Heart left ventricle (tissue), 16 donors: ENCODE measurements around the gene TMEM266. TPM values are rescaled to one million over a fixed set of nuclear protein-coding genes. Genes with fewer than 3 reads are reported as not detected.

ENCODE experiments used
- ATAC-seq, 4 donors: fragments of 200-7000 bp; cut with Tn5 transposase; one replicate each; pipeline ENCODE4 v1.9.1; 2020 to 2022; ENCODE audit warnings: moderate library complexity in 4 of 4, mild to moderate bottlenecking in 3 of 4, moderate number of reproducible peaks in 1 of 4
- DNase-seq, 5 donors: peaks; one replicate each; pipeline ENCODE4 v3.0.0-alpha.2; 2020
- H3K27ac ChIP-seq, 12 donors: fragments of 200-600 bp; sonication (generic) in 4 of 12; one replicate each; pipeline versions ENCODE4 v1.5.0 to v1.8.0; 2016 to 2022; ENCODE audit warnings: mild to moderate bottlenecking in 2 of 12
- H3K27me3 ChIP-seq, 9 donors: fragments of 200-600 bp; sonication (generic) in 2 of 9; one replicate each; pipeline versions ENCODE4 v1.5.1 to v1.8.0; 2016 to 2022; ENCODE audit warnings: mild to moderate bottlenecking in 3 of 9
- H3K36me3 ChIP-seq, 9 donors: fragments of 200-600 bp; sonication (generic) in 2 of 9; one replicate each; pipeline versions ENCODE4 v1.5.0 to v1.8.0; 2018 to 2022; ENCODE audit warnings: mild to moderate bottlenecking in 2 of 9
- H3K4me1 ChIP-seq, 12 donors: fragments of 200-600 bp; sonication (generic) in 4 of 12; one replicate each; pipeline versions ENCODE4 v1.5.0 to v1.8.0; 2016 to 2022; ENCODE audit warnings: mild to moderate bottlenecking in 3 of 12
- H3K4me3 ChIP-seq, 12 donors: fragments of 200-600 bp; sonication (generic) in 4 of 12; one replicate each; pipeline versions ENCODE4 v1.5.0 to v1.8.0; 2017 to 2022; ENCODE audit warnings: mild to moderate bottlenecking in 9 of 12, moderate library complexity in 4 of 12
- H3K9me3 ChIP-seq, 12 donors: fragments of 200-600 bp; sonication (generic) in 4 of 12; one replicate each; pipeline versions ENCODE4 v1.5.0 to v1.8.0; 2016 to 2022; ENCODE audit warnings: mild to moderate bottlenecking in 1 of 12
- POLR2A ChIP-seq, 2 donors: fragments of 450-650 bp; IDR thresholded peaks; one replicate each; pipeline ENCODE4 v1.6.1; 2017; ENCODE audit warnings: antibody characterized with exemption in 2 of 2, mild to moderate bottlenecking in 2 of 2, moderate library complexity in 2 of 2
- WGBS, 4 donors: extraction: QIAGEN DNeasy Blood & Tissue Kit in 2 of 4; methylation state at CpG; one replicate each; pipeline versions ENCODE4 v1.1.5 to v1.1.7; 2013 to 2018; 5-methylcytosine and 5-hydroxymethylcytosine counted together
- intact Hi-C, 10 donors: fragments of 100-400 bp; cut with DNase I; formaldehyde crosslinking; loops; one replicate each; pipeline versions ENCODE4 v1.11.1 to v1.14.2; 2022
- polyA plus RNA-seq, 2 donors: library from polyadenylated mRNA; stranded (reverse); fragments of 200-250 nt; gene quantifications; one replicate each; pipeline ENCODE4 v1.2.3, GENCODE V29; 2013
- total RNA-seq, 9 donors: library from RNA; depleted of rRNA in 2 of 9; stranded (reverse); fragments of >200 nt in 2 of 9; fragmentation: NEBNext Ultra II Directional in 3 of 9; extraction: Animal tissue kit (Norgen Biotek cat#: 25700) in 3 of 9; gene quantifications; one replicate each; pipeline versions ENCODE4 v1.1.0 to v1.2.4, GENCODE V29; 2016 to 2023
- TF ChIP-seq, protein P1 (sequence below), 12 donors: fragments of 200-600 bp; sonication (generic) in 4 of 12; IDR thresholded peaks; one replicate each; pipeline versions ENCODE4 v1.5.0 to v1.8.0; 2018 to 2022; ENCODE audit warnings: antibody characterized with exemption in 12 of 12, mild to moderate bottlenecking in 5 of 12
- donor health status: ischemic (EF 13 %, LVEDD 7.1; RV severe dilation, severe dysfunction).
- donor health status: healthy with polysubstance abuse.
- donor health status: DM: no; HTN: yes; CAD: no.
- donor health status: DM: no; HTN: no; CAD: no.
- donor health status: ischemic (EF 25% LVEDD 6.9; RV normal size, moderate dysfunction).
- donor health status: ischemic (EF 25% LVEDD 5.7; RV mildly dilated, moderate dysfunction).
- donor health status: healthy.
- donor health status: DM: yes; HTN: yes; CAD: no.
- donor health status: ischemic (EF 35%, LVEDD 5.7; RV mildly dilated, moderate dysfunction).
- donor health status: nonischemic (EF 11% LVEDD 7.7; RV severe dilation, severe dysfunction).
- donor health status: DM: yes; HTN: yes; CAD: no.
- donor health status: PGD.
- donor health status: ischemic (EF 29% LVEDD 5.4; RV normal size, mild dysfunction).
- donor health status: nonischemic (EF 23%, LVEDD 6.1; RV moderate dilation, normal function).

TMEM266 gene
- total and polyA plus RNA-seq, 11 donors, result 0.03 to 0.38 (median 0.28) TPM; not detected in 6

DNA sequence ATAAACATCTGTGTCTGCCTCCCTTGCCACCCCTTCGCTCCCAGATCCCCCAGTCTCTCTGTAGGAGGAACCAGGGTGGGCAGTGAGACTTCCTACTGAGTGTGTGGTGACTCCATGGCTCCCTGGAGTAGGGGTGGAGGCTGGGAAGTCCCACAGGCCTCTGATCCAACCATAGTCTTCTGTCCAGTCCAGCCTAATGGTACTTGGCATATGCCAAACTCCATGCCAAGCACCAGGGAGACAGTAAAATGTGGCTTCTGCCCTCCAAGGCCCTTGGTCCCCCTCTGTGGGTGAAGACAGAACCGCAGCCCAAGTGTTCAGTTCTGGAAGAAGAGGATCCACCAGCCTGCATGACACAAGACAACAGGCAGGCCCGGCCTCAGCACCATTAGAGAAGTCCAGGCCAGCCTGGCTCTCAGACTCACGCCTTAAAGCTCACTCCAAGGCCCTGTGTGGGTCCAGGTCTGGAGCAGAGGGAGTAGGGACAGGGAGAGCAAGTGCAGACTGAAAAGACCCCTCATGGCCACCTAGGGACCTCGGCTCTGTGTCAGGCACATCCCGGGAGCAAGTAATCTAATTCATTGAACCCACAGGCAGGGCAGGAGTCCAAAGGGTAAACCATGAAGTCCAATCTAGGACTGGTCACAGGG is 138.8 kb downstream of the TMEM266 start:
- WGBS, 4 donors, result 96 to 100% (median 98%) methylated on average over 2 to 6 of the region's 6 CpGs
- no peak overlapping the region for H3K4me3 ChIP-seq
- H3K36me3 ChIP-seq, result no peaks in the 10 kb centered on the region
- intact Hi-C loops, result loop anchor here in 3 of 10 donors (10.0 kb wide), 2 partner anchors 116 to 666 kb away; partner anchors contain the start of gene ETFA (in 1 of the 3)
- peaks cover 3 to 38% (median 25%) of the 10 kb centered on the region in 12 donors for H3K4me1 ChIP-seq
- H3K27ac ChIP-seq, result peak overlapping the region in 9 of 12 donors; percentile 9 to 81 (median 52)
- no peaks in the 10 kb centered on the region for H3K27me3 ChIP-seq
- H3K9me3 ChIP-seq, result no peaks in the 10 kb centered on the region
- peak in 1 of 4 donors; percentile 1 for ATAC-seq
- DNase-seq, result peak in 1 of 5 donors; percentile 20
- TF ChIP-seq, protein P1, sequence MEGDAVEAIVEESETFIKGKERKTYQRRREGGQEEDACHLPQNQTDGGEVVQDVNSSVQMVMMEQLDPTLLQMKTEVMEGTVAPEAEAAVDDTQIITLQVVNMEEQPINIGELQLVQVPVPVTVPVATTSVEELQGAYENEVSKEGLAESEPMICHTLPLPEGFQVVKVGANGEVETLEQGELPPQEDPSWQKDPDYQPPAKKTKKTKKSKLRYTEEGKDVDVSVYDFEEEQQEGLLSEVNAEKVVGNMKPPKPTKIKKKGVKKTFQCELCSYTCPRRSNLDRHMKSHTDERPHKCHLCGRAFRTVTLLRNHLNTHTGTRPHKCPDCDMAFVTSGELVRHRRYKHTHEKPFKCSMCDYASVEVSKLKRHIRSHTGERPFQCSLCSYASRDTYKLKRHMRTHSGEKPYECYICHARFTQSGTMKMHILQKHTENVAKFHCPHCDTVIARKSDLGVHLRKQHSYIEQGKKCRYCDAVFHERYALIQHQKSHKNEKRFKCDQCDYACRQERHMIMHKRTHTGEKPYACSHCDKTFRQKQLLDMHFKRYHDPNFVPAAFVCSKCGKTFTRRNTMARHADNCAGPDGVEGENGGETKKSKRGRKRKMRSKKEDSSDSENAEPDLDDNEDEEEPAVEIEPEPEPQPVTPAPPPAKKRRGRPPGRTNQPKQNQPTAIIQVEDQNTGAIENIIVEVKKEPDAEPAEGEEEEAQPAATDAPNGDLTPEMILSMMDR (IDR thresholded peaks at IDR 0.05), result no peak

DNA sequence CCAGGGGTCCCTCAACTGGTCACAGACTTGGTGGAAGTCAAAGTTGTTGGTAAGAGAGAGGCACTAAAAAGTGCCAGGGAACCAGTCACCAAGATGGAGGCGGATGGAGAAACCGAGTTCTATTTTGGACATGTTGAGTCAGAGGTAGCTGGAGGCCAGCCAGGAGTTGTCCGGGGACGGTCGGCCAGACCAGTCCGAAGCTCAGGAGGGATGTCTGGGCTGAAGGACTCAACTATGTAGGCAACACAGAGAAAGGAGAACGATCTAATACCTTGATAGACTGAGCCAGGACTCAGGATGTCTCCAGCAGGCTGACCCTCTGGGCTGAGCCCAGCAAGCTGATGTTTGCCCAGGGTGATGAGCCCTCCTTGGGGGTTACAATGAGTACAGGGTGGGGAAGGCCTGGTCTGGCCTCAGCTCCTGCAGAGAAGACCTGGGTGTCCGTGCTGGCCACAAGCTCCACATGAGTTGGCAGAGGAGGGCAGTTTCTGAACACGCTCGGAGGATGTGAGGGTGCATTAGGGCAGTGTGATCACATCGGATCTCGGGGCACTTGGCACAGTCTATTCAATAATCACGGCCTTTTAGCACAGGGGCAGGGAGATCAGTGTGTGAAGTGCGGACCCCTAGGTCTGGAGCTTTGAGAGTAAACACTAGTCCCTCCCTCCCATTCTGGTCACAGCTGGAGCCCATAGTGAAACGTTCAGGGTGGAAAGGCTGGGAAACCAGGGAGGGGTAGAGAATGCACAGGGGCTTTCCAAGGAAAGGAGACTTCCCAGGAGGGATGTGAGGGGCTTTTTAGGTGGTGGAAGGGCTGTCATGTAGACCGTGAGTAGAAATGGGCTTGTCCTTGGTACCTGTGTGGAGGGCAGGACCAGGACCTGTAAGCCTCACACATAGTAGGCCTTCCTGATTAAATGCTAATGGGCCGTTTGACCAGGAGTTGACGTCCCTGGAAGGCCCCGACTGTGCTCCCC is 139.6 kb downstream of the TMEM266 start:
- peak; percentile 43 to 73 (median 56) for ATAC-seq

DNA sequence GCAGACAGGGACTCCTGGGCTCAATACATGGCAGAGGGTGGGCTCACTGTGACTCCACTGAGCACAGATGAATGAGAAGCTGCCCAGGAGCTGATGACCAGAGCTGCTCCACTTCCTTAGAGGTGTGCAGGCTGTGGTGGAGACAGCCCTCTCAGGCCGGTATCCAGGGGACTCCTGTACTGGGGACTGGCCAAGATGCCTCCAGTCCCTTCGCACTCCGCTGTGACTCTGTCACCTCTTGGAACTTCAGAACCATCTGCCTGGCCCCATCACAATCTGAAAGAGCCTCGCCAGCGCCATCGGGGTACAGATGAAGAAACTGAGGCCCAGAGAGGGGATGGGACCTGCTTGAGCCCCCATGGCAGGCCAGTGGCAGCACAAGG is 140.3 kb downstream of the TMEM266 start:
- WGBS, 4 donors, result 95 to 100% (median 99%) methylated on average over 3 to 6 of the region's 6 CpGs
- Histone ChIP-seq H3K4me1 (peaks cover 3 to 38% (median 25%) of the 10 kb centered on the region in 12 donors), H3K27me3 (no peaks in the 10 kb centered on the region), H3K36me3 (no peaks in the 10 kb centered on the region), H3K9me3 (no peaks in the 10 kb centered on the region), H3K4me3 (no peak overlapping the region), H3K27ac (no peak overlapping the region)
- TF ChIP-seq, protein P1 (IDR thresholded peaks at IDR 0.05), result no peak
- ATAC-seq (no peak), DNase-seq (peak in 1 of 5 donors; percentile 18)
- intact Hi-C loops, result no loop called here

More for the DNA sequence above, 139.6 kb downstream of the TMEM266 start:
- 61 to 67% (median 64%) methylated on average over 18 to 19 of the region's 19 CpGs for WGBS, 4 donors
- DNase-seq, result peak; percentile 72 to 87 (median 76)
- no peak for TF ChIP-seq POLR2A (IDR thresholded peaks at IDR 0.05)
- TF ChIP-seq, protein P1 (IDR thresholded peaks at IDR 0.05), result no peak
- H3K27me3 ChIP-seq, result no peaks in the 10 kb centered on the region
- no peaks in the 10 kb centered on the region for H3K9me3 ChIP-seq
- H3K4me1 ChIP-seq, result peaks cover 3 to 38% (median 25%) of the 10 kb centered on the region in 12 donors
- H3K4me3 ChIP-seq, result no peak overlapping the region
- no peaks in the 10 kb centered on the region for H3K36me3 ChIP-seq
- intact Hi-C loops, result loop anchor here in 3 of 10 donors (10.0 kb wide), 2 partner anchors 115 to 665 kb away; partner anchors contain the start of gene ETFA (in 1 of the 3)
- H3K27ac ChIP-seq, result peak overlapping the region in 8 of 12 donors; percentile 17 to 81 (median 55)
